Cerebellar nuclear complex (tissue), 1 donor: ENCODE data around the gene SLIT1.

Experiments
- DNase-seq, 2 experiments: peaks; one replicate each; lab custom pipeline; 2025; lab: John Stamatoyannopoulos, UW

SLIT1 gene

GRCh38 chr10:97022616-97023015 is 163.1 kb downstream of the SLIT1 start:
- no peak for DNase-seq

- DNase-seq: peak; percentile 75 to 90
These were observed 165.0 kb downstream of the SLIT1 start for GRCh38 chr10:97020452-97021400.

DNA sequence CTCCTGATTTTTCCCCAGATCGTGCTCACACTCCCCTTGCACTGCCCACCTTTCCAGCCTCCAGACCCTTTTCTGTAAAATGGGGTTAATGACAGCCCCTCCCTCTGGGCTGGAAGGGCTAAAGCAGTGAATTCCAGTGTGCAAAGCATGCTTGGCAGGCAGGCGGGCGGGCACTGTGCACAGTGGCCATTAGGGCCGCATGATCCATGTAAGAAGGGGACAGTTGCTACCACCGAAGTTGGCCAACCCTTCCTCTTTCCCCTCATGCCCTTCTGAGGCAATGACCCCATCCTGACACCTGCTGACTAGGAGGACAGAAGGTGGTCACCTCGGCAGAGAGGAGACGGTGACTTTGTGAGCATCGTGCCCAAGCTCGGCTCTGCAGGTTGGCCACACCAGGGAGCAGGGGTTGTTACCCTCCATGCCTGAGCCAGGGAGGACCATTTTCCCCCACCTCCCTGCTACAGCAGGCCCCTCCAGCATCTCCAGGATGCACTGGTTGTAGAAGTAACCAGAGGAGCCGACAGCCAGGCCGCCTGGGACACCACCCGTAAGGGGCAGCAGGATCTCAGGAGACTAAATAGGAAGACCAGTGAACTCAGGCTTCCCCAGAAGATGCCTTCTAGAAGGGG is 166.4 kb downstream of the SLIT1 start:
- DNase-seq: no peak

DNA sequence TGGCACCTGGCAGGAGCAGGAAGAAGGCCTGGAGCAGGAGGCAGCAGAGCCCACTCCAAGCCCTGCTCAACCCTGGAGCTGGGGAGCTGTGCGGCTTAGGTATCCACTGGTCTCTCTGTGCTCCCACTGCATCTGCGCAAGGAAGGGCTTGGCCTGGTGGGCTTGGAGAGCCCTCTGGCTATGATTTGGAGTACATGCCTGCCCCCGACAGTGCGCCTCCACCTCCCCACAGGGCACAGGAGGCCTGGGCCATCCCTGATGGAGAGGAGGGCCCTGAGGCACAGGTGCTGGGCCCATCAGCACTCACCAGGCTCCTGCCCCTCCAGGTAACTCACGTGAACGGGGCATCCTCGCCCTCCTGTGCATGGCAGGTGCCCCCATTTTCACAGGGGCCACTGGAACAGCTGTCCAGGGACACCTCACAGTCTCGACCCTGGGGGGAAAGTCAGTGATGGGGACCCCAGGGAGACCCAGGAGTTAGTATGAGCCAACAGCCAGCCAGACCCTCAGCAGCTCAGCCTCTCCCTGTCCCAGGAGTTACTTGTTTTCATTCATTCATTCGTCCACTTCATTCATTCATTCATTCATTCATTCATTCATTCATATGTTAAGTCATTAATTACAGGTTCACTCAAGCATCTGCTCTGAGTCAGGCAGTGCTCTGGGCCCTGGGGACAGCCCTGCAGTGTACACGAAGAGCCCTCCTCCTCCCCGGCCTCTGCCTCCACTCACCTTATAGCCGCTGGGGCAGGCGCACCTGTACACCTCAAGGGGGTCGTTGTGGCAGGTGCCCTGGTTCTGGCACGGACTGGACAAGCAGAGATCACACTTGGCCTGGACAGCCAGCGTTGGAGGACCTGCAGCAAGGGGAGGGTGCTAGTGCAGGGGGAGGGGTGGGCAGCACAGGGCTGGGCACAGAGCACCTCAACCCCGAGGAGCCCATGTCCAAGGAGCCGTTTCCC is 167.2 kb downstream of the SLIT1 start:
- DNase-seq: no peak

DNA sequence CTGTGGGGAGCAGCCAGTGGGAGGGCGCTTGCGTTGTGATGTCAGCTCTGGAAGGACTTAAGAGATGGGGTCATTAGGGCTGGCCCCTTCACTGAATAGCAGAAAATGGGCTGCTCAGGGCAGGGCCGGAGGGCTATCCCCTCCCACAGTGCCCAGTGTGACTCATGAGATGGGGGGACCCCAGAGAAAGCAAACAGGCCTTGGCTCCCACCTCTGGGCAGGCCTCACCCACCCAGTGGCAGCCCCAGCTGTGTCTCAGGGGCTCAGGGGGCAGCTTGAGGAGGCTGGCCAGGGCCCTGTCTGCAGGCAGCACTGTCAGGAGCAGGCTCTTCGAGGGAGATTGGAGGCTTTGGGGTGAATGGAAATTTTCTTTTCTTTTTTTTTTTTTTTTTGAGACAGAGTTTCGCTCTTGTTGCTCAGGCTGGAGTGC is 168.3 kb downstream of the SLIT1 start:
- DNase-seq: no peak

GRCh38 chr10:97016728-97017473 is 168.9 kb downstream of the SLIT1 start:
- DNase-seq: no peak

DNA sequence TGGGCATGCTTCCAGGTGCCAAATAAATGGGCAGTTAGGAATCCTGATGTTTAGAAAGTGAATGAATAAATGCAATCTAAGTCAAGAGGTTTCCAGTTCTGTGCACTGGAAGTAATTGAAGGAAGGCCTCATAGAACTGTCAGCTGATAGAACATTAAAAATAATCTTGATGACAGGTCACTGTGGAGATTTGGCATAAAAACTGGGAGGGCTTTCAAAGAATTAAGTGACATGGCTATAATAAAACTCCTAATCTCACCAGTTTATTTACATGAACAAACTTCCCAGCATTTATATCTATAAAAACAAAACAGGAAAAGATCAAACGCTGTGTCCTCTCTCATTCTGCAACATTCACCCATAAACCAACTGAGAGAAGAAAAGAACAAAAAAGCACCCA is 170.5 kb downstream of the SLIT1 start:
- DNase-seq: no peak

GRCh38 chr10:97013983-97014382 is 171.8 kb downstream of the SLIT1 start:
- DNase-seq: no peak

DNA sequence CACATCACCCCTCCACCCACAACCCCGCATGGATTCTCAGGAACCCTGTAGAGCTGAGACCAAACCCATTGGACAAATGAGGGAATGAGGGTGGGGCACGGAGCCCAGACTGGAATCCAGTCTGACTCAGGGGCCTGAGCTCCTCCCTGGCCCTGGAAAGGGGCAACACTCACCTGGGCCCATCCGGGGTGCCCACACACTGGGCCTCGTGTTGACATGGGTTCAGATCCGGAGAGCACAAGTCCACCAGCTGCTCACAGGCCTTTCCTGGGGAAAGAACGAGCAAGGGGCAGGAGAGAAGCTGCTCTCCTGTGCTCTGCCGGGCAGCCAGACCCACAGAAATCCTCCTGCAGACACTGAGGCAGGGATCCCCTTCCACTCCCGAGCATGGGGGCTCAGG is 172.2 kb downstream of the SLIT1 start:
- no peak for DNase-seq

DNA sequence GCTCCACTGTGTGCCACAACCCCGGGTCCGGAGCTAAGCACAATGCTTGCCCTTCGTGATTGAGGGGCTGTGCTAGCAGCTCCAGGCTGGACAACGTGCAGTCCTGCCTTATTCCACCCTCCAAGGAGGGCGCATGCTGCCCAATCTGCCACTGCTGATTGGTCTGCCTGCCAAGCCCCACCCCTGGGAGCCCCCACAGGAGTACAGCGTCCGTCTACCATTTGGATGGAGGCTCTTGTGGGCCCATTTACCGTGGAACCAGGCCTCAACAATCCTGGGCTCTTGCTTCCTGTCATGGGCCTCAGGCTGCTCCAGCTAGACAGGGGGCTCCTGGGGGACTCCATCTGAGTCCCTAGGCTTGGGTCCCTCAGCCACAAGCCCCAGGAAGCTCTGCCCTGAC is 173.3 kb downstream of the SLIT1 start:
- DNase-seq: no peak

DNA sequence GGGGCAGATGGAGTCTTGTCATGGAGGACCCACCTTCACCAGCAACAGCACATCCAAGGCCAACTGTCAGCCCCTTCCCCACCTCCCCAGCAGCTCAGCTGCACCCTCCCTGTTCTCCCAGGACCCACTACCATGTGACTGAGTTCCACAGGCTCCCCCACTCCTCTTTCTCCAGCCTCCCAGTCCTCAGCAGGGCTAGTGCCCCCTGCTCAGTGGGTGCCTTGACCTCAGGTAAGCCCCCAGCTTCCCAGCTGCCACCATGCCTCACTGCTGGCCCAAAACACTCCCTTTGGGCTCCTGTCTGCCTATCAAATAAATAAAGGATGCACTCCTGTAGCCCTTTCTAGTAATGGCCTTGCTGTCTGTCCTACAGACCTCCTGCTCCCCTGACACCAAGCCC is 174.4 kb downstream of the SLIT1 start:
- DNase-seq: no peak

DNA sequence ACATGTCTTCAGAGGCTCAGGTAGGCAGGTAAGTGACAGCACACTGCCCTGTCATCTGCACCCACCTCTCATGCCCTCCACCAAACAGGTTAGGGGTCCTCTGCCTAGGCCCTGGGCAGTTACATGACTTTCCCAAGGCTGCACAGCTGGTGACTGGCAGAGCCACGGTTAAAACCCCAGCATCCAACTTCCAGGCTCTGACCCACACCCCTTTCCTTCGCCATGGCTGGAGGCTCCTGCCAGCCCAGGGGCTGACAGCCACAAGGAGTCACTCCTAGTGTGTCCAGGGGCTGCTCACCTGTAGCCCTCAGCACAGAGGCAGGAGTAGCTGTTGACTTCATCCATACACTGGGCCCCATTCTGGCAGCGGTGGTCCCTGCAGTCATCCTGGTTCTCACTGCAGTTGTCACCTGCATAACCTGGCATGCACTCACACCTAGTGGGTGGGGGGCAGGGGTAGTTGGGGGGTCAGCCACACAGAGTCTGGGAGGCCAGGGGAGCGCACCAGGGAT is 175.0 kb downstream of the SLIT1 start:
- DNase-seq: no peak

DNA sequence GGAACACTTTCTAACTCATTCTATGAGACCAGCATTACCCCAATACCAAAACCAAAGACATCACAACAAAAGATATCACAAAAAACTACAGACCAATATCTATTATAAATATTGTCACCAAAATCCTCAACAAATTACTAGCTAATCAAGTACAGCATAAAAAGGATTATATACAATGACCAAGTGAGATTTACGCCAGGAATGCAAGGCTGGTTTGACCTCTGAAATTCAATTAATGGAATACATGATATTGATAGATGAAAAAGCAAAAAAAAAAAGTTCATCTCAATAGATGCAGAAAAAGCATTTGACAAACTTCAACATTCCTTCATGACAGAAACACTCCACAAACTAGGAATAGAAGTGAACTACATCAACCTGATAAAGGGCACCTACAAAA is 178.3 kb downstream of the SLIT1 start:
- no peak for DNase-seq

DNA sequence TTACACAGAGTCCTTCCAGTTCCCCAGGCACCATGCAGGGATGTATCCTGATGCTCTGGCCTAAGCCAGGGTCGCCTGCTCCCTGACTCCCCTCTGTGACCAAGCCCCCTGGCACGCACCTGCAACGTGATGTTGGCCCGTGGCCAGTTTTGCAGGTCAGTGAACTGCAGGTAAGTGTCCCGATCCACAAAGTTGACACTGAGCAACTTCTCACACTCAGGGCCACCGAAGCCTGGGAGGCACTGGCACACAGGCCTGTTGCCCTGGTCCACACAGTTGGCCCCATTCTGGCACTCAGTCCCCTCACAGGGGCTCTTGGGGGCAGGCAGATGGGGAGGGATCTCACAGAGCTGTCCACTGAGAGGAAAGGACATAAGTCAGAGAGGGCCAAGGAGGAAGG is 179.4 kb downstream of the SLIT1 start:
- no peak for DNase-seq

DNA sequence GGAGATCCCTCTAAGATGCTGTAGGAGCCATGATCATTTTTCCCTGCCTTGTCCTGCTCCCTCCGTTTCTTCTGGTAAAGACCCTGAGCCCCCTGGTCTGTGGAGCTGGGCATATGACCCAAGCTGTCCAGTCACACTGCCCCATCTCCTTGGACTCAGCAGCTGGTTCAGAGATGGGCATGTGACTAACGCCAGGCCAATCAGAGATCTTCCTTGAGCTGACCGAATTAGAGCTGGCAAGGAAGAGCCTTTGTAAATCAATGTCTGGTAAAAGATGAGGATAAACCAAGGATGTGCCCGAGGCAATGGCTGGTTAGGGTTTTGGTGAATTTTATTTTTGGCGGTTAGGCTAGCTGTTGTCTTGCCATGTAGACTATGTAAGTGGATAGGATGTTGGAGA is 180.4 kb downstream of the SLIT1 start:
- no peak for DNase-seq

GRCh38 chr10:97004591-97004990 is 181.2 kb downstream of the SLIT1 start:
- no peak for DNase-seq

GRCh38 chr10:97003804-97004201 is 182.0 kb downstream of the SLIT1 start:
- no peak for DNase-seq

DNA sequence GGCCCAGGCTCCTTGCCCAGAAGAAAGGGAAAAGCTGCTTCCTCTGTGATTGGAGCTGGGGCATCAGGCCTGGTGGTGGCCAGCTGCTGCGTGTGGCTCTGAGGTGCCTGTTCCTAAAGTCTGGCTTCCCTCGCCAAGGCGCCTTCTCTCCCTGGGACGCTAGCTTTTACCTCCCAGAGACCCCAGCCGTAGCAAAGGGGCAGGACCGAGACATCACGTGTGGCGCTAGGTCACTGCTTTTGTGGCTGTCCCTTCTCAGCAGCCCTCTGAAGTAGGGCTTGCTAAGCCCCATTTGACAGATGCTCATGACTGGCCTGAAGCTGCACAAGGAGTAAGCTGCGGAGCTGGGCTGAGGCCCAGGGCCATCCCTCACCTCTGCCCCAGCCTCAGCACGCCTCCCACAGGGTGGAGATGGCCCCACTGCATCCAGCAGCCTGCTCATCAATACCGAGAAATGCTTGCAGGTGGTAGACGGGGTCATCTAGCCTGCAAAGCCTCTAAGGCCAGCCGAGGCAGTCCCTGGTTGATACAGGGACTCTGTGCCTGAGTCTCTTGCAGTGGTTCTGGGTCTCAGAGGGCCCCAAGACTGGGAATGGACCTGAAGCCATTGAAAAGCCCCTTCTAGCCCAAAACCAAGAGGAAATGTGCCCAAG is 182.5 kb downstream of the SLIT1 start:
- no peak for DNase-seq

DNA sequence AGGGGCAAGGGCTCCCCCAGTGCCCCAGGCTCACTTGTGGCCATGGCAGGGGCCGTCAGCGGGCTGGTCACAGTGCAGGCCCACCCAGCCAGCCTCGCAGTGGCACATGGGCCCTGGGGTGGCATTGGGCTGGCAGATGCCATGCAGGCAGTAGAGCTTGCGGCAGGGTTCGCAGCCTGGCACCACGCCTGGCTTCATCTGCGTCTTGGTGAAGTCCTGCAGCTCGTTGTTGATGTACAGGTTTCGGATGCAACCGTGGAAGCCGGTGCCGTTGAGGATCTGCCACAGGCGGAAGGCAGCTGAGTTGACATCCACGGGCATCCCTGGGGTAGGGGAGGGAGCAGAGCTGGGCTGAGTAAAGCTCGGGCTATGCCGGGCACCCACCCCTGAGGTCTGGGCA is 183.1 kb downstream of the SLIT1 start:
- DNase-seq: no peak

GRCh38 chr10:97001183-97001991 is 184.4 kb downstream of the SLIT1 start:
- DNase-seq: no peak
